DOHH2 (cell line): ENCODE results near the gene HOXA6.

Experiments
- EZH2phosphoT487 ChIP-seq: fragments of 200-600 bp; sonication (generic); IDR thresholded peaks from 2 replicates; pipeline ENCODE4 v1.6.1; 2017; ENCODE audit warnings: borderline replicate concordance, mild to moderate bottlenecking, antibody characterized with exemption, low read length, moderate library complexity, mixed read lengths
- TF ChIP-seq, protein P1 (sequence below): fragments of 200-600 bp; sonication (generic); IDR thresholded peaks from one replicate; pipeline ENCODE4 v1.5.1; 2014; ENCODE audit warnings: antibody characterized with exemption, mild to moderate bottlenecking, low read depth, low read length; ENCODE audit not compliant: poor library complexity, severe bottlenecking

DNA sequence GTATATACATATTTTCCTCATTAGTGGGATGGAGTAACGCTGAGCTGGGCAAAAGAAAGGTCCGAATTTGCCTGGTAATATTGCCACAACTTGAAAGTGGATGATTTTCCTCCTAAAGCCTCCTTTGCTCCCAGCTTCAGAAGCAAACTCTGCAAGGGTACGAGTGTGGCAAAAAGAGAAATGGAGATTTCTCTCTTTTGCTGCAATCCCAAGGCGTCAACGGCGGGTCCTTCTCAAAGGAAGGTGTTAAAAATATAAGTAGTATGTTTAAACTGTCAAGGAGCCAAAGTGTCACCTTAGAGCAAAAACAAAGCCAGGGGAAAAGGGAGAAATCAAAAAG is 32.7 kb downstream of the HOXA6 start:
- TF ChIP-seq, protein P1, sequence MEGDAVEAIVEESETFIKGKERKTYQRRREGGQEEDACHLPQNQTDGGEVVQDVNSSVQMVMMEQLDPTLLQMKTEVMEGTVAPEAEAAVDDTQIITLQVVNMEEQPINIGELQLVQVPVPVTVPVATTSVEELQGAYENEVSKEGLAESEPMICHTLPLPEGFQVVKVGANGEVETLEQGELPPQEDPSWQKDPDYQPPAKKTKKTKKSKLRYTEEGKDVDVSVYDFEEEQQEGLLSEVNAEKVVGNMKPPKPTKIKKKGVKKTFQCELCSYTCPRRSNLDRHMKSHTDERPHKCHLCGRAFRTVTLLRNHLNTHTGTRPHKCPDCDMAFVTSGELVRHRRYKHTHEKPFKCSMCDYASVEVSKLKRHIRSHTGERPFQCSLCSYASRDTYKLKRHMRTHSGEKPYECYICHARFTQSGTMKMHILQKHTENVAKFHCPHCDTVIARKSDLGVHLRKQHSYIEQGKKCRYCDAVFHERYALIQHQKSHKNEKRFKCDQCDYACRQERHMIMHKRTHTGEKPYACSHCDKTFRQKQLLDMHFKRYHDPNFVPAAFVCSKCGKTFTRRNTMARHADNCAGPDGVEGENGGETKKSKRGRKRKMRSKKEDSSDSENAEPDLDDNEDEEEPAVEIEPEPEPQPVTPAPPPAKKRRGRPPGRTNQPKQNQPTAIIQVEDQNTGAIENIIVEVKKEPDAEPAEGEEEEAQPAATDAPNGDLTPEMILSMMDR, result no peak
- TF ChIP-seq EZH2phosphoT487, result no peak
